Measurements from ENCODE around the gene GALK2.

Gene GALK2

GRCh38 chr15:49290191-49290590 lies 120.1 kb downstream of the GALK2 start:
- TF ChIP-seq TCF4 (CRISPR knock-in tag; IDR thresholded peaks at IDR 0.05; ENCODE audit: borderline replicate concordance) (peak; percentile 61; the same call in 1 of the 2 replicates), ZNF565 (CRISPR knock-in tag; conservative IDR thresholded peaks at IDR 0.05; ENCODE audit: low read depth) (no peak), CREB5 (CRISPR knock-in tag; IDR thresholded peaks at IDR 0.05; ENCODE audit: low read depth) (no peak), ESRRG (CRISPR knock-in tag; IDR thresholded peaks at IDR 0.05) (no peak), ZFP30 (CRISPR knock-in tag; IDR thresholded peaks at IDR 0.05) (no peak)
- TF ChIP-seq, protein P1, sequence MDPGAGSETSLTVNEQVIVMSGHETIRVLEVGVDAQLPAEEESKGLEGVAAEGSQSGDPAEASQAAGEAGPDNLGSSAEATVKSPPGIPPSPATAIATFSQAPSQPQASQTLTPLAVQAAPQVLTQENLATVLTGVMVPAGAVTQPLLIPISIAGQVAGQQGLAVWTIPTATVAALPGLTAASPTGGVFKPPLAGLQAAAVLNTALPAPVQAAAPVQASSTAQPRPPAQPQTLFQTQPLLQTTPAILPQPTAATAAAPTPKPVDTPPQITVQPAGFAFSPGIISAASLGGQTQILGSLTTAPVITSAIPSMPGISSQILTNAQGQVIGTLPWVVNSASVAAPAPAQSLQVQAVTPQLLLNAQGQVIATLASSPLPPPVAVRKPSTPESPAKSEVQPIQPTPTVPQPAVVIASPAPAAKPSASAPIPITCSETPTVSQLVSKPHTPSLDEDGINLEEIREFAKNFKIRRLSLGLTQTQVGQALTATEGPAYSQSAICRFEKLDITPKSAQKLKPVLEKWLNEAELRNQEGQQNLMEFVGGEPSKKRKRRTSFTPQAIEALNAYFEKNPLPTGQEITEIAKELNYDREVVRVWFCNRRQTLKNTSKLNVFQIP (CRISPR knock-in tag; IDR thresholded peaks at IDR 0.05; ENCODE audit: borderline replicate concordance, low read depth), result no peak
- peak; percentile 95 for ATAC-seq

GRCh38 chr15:49293941-49294340 lies 123.9 kb downstream of the GALK2 start:
- no peak for TF ChIP-seq RARB (CRISPR knock-in tag; IDR thresholded peaks at IDR 0.05)
- TF ChIP-seq ZNF565 (CRISPR knock-in tag; conservative IDR thresholded peaks at IDR 0.05; ENCODE audit: low read depth), result no peak
- no peak for TF ChIP-seq ESRRG (CRISPR knock-in tag; IDR thresholded peaks at IDR 0.05)
- TF ChIP-seq OSR1 (CRISPR knock-in tag; IDR thresholded peaks at IDR 0.05), result no peak
- TF ChIP-seq, protein P2, sequence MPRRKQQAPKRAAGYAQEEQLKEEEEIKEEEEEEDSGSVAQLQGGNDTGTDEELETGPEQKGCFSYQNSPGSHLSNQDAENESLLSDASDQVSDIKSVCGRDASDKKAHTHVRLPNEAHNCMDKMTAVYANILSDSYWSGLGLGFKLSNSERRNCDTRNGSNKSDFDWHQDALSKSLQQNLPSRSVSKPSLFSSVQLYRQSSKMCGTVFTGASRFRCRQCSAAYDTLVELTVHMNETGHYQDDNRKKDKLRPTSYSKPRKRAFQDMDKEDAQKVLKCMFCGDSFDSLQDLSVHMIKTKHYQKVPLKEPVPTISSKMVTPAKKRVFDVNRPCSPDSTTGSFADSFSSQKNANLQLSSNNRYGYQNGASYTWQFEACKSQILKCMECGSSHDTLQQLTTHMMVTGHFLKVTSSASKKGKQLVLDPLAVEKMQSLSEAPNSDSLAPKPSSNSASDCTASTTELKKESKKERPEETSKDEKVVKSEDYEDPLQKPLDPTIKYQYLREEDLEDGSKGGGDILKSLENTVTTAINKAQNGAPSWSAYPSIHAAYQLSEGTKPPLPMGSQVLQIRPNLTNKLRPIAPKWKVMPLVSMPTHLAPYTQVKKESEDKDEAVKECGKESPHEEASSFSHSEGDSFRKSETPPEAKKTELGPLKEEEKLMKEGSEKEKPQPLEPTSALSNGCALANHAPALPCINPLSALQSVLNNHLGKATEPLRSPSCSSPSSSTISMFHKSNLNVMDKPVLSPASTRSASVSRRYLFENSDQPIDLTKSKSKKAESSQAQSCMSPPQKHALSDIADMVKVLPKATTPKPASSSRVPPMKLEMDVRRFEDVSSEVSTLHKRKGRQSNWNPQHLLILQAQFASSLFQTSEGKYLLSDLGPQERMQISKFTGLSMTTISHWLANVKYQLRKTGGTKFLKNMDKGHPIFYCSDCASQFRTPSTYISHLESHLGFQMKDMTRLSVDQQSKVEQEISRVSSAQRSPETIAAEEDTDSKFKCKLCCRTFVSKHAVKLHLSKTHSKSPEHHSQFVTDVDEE (CRISPR knock-in tag; IDR thresholded peaks at IDR 0.05), result no peak
- no peak for TF ChIP-seq ARNTL (CRISPR knock-in tag; IDR thresholded peaks at IDR 0.05; ENCODE audit: borderline replicate concordance, low read depth)
- no peak for TF ChIP-seq PPARA (CRISPR knock-in tag; IDR thresholded peaks at IDR 0.05; ENCODE audit: borderline replicate concordance)
- TF ChIP-seq ZFP30 (CRISPR knock-in tag; IDR thresholded peaks at IDR 0.05), result no peak
- no peak for TF ChIP-seq CSRNP3 (CRISPR knock-in tag; IDR thresholded peaks at IDR 0.05)
- no peak for TF ChIP-seq CREB5 (CRISPR knock-in tag; IDR thresholded peaks at IDR 0.05; ENCODE audit: low read depth)
- TF ChIP-seq ZNF70 (CRISPR knock-in tag; IDR thresholded peaks at IDR 0.05), result no peak
- TF ChIP-seq ISL1 (CRISPR knock-in tag; IDR thresholded peaks at IDR 0.05), result no peak
- TF ChIP-seq TOX (CRISPR knock-in tag; IDR thresholded peaks at IDR 0.05; ENCODE audit: borderline replicate concordance), result no peak
- no peak for TF ChIP-seq TCF4 (CRISPR knock-in tag; IDR thresholded peaks at IDR 0.05; ENCODE audit: borderline replicate concordance)
- TF ChIP-seq, protein P1 (CRISPR knock-in tag; IDR thresholded peaks at IDR 0.05; ENCODE audit: borderline replicate concordance, low read depth), result no peak
- TF ChIP-seq, protein P3, sequence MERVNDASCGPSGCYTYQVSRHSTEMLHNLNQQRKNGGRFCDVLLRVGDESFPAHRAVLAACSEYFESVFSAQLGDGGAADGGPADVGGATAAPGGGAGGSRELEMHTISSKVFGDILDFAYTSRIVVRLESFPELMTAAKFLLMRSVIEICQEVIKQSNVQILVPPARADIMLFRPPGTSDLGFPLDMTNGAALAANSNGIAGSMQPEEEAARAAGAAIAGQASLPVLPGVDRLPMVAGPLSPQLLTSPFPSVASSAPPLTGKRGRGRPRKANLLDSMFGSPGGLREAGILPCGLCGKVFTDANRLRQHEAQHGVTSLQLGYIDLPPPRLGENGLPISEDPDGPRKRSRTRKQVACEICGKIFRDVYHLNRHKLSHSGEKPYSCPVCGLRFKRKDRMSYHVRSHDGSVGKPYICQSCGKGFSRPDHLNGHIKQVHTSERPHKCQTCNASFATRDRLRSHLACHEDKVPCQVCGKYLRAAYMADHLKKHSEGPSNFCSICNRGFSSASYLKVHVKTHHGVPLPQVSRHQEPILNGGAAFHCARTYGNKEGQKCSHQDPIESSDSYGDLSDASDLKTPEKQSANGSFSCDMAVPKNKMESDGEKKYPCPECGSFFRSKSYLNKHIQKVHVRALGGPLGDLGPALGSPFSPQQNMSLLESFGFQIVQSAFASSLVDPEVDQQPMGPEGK (CRISPR knock-in tag; IDR thresholded peaks at IDR 0.05; ENCODE audit: borderline replicate concordance), result no peak
- TF ChIP-seq GLIS3 (CRISPR knock-in tag; IDR thresholded peaks at IDR 0.05), result no peak
- no peak for TF ChIP-seq ZC3H10 (CRISPR knock-in tag; IDR thresholded peaks at IDR 0.05)
- no peak for TF ChIP-seq ZFP3 (CRISPR knock-in tag; IDR thresholded peaks at IDR 0.05)
- ATAC-seq, result no peak

All from SK-N-SH treated with all-trans-retinoic acid at 6 μM for 48 hours (cell line).